Myocyte (in vitro differentiated cells): ENCODE measurements around the gene TBC1D5. TPM values are rescaled to one million over a fixed set of nuclear protein-coding genes. Genes with fewer than 3 reads are reported as not detected.
A peak's percentile ranks its signal among the peaks of the same experiment; 100 is the strongest.
"Not testable (repeated sequence)": the region's sequence is repeated elsewhere in the genome, so short reads cannot be mapped to it uniquely, and the experiment has no call there.

Experiments
- DNase-seq: peaks from one replicate; pipeline ENCODE4 v3.0.0-alpha.2; 2012; ENCODE audit warnings: low read depth
- total RNA-seq: library from RNA; depleted of rRNA; stranded (reverse); fragments of >200 nt; gene quantifications from 2 replicates; pipeline ENCODE4 v1.2.3, GENCODE V29; 2014

The TBC1D5 gene
- total RNA-seq, 1 donor from 2014 or later: 73.0 TPM

DNA sequence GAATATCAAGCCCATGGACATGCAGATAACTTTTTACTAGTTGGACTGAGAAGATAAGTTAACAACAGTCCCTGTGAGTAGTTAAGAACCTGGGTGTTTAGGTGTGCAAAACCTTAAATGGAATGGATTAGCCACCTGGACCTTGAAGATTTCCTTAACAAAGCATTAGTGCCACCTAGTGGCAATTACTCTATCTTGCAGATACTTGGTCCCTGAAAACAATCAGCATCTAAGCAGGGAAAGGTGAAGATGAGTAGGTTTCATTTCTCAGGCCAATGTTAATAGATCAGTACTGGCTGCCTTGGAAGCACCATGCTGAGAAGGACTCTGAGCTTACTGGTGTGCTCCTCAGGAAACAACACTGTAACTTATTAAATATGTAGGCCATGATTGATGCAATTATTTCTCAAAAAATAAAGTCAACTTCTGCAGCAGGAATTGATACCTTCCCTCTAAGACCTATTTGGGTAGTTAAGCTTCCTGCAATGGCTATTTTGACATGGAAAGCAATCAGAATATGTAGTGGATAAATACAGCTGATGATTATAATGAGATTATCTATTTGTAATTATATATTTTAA lies 329.4 kb downstream of the TBC1D5 start:
- DNase-seq: peak; percentile 52

DNA sequence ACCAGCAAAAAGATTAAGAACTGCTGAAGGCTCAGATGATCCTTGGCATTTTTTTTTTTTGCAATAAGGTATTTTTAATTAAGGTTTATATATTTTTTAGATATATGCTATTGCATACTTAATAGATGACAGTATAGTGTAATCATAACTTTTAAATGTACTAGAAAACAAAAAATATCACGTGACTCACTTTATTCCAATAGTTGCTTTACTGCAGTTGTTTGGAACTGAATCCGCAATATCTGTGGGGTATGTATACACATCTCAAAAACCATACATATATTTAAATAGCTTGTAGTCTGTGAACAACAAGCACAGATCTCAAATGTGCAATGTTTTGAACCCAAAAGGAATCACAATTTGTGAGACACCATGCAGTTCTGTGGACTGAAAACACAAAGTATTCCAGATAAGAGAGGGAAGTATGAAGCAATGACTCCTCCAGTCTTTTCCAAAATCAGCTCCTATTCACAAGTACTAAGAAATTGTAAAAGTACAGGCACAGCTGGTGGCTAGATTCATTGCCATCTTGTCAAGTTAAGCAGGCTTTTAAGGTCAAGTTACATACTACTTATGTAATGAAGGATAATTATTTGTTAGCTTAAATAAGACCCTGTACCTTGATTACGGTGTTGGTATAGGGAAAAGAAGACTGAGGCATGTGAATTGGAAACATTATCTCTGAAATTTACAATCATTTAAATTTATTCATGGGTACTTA lies 331.1 kb downstream of the TBC1D5 start:
- peak; percentile 10 for DNase-seq

DNA sequence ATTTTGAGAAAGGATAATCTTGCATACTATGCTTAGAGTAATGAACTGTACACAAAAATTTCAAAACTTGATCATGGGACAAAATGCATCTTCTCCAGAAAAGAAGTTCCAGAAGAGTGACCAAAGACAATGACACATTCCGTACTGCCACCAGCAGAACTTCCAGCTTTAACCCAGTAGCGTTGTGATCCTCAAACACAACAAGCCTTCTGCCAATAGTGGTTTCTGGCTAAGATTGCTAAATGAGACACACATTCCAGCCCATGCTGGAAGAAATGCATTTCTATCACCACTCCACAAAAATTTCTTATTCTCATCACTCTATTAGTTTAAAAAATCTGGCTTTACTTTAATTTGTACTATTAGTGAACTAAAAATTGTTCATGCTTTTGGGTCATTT lies 334.9 kb downstream of the TBC1D5 start:
- DNase-seq: peak; percentile 16

DNA sequence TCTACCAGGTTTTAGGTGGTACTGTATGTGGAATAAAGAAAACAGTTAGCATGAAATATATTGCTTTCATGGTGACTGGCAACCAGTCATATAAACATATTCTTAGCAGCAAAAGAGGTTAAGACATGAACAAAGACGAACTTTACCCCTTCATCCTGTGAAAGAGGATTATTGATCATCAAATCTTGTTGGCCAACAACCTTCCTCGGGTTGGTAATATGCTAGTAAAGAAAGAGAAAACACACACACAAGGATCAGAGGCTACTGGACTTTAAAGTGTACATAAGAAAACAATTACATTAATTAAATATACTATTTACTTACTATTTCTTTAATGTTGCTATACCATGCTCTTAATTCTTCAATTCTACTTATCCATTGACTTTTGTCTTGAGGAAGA lies 337.9 kb downstream of the TBC1D5 start:
- DNase-seq: no peak

DNA sequence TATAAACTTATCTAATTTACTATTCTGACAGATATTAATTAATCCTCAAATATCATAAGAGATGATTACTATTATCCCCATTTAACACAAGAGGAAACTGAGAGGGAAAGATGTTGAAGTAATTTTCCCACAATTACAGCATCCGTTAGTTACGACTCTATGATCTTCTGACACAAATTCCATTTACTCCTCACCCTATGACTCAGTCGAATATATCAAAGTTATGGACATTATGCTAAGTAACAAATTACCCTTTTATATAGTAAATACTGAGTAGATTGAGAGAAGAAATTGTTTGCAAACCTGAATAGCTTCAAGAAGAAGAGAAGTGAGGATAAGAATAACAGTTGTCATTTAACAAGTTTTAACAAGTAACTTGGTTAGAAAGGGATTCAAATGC lies 340.0 kb downstream of the TBC1D5 start:
- no peak for DNase-seq

DNA sequence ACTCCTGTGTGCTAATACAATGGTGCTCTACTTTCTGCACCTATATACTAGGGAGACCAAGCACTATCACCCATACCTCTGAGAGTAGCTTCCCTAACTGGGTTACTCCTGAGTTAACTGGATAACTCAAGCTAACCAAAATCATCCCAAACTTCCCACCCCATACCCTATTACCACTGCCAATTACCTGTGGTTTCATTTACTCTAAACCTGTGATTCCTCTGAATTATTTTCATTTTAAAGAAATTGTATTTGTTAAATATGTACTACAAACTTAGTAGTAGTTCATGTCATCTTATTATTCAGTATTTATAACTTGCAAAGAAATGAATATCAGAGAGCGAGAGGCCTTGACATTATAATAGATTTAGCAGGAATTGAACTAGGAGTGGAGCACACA lies 340.5 kb downstream of the TBC1D5 start:
- no peak for DNase-seq

DNA sequence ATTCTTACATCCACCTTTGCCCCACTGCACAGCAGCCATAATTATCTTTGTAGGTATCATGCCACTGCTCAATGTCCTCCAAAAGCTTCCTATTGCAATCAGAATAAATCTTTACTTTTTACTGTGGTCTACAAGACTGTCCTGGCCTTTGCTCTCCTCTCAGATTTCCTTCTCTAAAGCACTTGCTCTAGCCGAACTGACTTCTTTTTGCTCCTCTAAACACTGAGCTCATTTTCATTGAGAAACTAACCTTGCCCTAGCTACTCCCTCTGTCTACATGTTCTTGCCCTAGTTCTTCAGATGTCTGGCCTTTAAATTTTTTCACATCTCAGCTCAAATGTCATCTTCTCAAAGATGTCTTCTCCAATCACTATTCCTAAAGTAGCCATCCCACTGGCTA lies 342.8 kb downstream of the TBC1D5 start:
- DNase-seq: no peak

DNA sequence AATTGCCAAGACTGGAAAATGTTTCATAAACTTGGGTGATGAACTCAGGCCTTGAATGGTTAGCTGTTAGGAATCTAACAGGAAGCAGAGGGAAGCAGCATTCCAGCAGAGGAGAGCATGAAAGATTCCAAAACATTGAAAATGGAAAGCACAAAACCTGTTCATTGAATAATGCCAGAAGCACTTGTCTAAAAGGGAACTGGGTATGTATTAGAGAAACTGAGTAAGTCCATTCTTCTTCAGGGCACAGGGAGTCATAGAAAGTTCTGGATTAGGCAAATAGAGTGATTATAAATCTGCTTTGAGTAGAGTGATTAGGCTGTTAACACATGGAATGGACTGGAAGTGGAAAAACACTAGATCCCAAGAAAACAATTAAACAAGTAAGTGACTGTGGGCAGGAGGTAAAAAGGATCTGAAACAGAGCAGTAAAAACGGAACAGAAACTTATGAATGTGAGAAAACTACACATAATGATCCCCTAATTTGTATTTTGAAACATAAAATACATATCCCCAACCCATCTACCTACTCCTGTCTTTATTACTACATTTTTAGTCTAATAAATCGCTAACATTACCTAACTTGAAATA lies 343.4 kb downstream of the TBC1D5 start:
- DNase-seq: no peak

DNA sequence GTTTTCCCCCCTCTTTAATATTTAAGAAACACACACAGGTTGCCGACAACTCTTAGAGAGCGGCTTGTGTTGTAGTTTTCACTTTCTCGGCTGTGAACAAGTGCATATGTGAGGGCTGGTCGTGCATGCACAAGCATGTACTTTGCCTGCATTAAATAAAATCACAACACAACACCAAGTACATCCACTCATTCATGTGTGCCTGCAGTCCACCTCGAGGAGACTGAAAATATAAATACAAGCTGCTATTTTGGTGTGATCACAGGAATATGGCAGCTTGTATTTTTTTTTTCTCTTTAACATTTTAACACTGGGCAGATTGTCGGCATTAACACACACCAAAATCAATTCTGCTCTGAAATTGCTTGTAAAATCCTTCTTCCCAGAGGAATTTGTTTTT lies 346.4 kb downstream of the TBC1D5 start:
- DNase-seq: no peak

DNA sequence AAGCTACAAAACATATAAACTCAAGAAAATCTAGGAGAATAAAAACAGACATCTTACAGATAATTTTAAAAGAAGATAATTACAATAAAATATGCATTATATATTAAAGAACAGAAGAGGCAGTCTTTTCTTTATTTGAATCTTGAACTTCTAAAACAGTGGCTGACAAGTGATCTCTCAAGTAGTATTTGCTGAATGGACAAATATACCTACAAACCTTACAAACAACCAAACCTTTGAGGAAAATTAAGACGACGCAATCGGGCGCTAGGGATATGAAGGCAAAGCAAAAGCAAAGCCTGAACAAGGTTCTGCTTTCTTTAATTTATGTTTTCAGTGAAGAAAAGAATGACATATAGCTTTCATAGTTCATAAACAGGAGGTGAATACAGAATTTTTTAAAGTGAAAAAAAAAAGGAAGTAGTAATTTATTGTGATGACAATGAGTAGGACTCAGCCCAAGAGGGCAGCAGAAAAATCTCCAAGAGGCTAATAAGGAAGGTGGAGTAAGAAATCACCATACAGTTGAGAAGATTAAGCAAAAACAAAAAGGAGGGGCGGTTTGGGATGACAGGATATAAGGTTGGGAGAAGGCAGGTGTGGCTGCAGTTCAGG lies 347.8 kb downstream of the TBC1D5 start:
- DNase-seq: no peak

DNA sequence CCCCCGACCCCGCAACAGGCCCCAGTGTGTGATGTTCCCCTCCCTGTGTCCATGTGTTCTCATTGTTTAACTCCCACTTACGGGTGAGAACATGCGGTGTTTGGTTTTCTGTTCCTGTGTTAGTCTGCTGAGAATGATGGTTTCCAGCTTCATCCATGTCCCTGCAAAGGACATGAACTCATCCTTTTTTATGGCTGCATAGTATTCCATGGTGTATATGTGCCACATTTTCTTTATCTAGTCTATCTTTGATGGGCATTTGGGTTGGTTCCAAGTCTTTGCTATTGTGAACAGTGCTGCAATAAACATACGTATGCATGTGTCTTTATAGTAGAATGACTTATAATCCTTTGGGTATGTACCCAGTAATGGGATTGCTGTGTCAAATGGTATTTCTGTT lies 349.9 kb downstream of the TBC1D5 start:
- DNase-seq: not testable (repeated sequence)

DNA sequence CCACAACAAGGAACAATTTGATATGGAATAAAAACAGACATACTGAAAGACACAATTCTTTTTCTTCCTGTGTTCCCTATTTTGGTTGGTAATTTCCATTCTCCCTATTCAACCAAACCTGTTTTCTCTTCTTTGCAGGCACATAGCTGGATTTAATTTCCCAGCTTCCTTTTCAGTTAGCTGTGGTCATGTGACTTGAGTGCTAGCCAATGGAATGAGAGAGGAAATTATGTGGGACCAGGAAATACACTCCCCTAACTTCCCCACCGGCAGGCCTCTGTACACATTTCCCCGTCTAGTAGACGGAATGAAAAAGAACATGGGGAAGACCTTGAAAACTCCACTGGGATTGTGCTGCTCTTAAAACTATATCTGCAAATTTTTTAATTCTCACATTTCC lies 351.6 kb downstream of the TBC1D5 start:
- no peak for DNase-seq

DNA sequence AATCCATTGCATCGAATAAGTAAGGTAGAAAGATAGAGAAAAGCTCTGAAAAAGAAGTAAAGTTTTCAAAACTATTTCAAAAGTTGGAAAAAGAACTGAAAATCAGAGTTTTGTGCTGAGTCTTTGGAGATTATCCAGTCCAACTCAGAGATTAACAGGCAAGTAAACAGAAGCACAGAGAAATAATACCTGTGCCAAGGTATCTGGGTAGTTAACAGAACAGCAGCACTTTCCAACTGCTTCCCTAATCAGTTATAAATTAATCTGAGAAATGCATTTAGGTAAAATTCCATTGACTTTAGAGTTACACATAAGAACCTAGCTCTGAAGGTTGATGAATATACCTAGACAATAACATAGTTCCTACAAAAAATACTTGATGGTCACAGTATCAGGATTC lies 355.3 kb downstream of the TBC1D5 start:
- no peak for DNase-seq

DNA sequence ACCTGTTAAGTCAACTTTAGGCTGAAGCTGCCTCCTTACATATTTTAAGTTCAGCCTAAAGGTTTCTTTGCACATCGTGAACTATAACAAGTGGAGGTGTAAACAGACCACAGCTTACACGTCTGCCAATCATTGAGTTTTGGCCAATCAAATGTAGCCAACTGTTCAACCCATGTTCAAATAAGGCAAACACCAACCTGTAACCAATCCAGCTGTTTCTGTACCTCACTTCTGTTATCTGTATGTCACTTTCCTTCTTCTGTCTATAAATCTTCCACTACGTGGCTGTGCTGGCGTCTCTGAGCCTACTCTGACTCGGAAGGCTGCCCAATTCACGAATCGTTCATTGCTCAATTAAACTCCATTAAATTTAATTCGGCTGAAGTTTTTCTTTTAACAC lies 356.0 kb downstream of the TBC1D5 start:
- no peak for DNase-seq

DNA sequence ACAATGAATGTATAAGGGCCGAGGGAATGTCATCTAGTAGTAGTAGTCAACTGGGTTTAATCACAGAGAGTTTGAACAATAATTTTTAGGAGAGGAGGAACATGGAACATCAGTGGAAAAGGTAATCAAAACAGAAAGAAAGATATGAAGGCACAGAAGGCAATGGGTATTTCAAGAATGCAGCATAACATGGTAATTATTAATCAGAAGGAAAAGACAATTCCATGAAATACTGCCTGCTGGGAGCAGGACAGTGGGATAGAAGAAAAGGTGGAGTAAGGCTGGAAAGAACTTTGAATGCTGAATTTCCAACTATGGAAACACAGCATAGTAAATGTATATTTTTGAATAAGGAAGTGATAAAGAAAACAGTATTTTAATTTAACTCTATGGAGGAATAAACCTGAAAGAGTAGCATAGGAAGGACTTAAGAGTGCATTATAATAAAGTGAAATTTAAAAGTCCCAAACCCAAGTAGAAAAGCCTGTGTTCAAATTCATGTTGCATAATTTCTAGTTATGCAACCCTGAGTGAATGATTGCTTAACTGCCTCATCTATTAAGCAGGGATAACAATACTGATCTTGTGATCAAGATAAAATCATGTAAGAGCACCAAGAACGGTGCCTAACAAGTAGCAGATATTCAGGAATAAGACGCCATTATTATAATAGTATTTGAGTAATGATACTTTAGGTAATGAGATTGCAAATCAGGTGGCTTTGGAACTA lies 357.7 kb downstream of the TBC1D5 start:
- DNase-seq: no peak

DNA sequence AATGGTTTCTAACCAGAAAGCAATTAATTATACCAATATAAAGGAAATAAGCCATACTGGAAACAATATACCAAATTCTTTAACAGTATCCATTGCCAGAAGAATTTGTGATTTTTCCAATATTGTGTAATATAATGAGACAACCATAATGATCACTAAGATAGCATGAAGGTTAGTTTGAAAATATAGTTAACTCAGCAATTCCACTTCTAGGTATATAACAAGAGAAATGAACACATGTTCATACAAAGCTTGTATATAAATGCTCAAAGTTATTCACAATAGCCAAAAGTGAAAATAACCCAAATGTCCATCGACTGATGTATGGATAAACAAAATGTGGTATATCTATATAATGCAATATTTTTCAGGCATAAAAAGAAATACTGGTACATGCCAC lies 369.1 kb downstream of the TBC1D5 start:
- DNase-seq: no peak

DNA sequence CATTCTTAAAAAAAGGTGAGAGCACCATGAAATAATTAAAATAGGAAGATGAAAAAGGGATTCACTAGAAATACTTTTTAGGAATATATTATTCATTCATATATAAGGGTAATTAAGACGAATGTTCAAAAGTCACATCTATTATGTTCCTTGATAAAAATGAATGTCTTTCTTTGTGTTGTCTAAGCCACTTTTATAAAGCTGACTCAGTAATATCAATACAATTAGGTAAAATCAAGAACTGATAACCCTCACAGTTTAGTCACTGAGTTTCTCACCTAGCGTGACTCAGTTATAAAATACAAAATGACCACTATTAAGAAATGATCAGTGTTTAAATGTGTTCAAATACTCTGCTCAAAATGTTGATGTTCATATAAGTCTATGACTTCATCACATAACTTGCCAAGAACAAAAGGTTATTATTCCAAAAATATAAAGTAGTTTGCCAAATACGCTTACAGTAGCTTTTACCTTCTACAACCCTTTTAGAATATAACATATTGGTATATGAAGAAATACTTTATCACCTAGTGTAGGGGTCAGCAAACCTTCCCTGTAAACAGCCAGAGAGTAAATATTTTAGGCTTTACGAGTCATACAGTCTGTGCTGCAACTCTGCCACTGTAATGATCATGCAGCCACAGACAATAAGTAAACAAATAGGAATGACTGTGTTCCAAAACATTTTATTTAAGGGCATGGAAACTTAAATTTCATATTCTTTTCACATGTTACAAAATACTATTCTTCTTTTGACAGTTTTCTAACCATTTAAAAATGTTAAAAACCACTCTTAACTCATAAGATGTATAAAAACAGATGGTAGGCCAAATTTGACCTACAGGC lies 369.8 kb downstream of the TBC1D5 start:
- DNase-seq: peak; percentile 15

DNA sequence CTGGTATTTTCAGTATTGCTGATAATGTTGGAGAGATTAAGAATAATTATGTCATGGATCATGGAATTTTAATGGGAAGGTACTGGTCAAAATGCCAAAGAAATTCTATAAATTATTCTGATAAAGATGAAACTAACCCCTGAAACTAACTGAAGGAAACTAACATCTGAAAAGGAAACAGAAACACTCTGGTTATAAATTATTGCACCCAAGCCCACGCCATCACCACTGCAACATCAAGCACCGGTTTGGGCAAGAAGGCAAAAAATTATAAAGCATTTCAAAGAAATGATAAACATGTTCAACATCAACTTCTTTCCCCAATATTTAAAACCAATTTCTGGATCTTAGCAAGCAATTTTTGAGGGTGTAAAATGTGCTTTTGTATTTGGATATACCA lies 372.5 kb downstream of the TBC1D5 start:
- no peak for DNase-seq

DNA sequence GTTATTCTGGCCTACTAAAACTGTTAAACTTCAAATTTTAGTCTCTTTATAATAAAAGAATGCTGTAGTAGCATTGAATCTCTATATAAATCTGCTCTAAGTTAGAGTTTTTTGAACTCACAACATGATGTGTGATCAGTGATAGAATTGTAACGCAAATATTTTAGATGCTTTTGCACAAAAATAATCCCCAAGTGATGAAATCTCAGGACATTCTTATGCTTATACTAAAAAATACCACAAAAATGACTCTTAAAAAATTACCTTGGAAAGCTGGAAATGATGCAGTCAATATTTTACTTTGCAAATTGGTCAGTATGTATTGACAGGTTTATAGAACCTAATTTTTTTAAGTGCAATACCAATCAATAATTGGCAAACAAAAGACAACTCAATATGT lies 375.3 kb downstream of the TBC1D5 start:
- no peak for DNase-seq

DNA sequence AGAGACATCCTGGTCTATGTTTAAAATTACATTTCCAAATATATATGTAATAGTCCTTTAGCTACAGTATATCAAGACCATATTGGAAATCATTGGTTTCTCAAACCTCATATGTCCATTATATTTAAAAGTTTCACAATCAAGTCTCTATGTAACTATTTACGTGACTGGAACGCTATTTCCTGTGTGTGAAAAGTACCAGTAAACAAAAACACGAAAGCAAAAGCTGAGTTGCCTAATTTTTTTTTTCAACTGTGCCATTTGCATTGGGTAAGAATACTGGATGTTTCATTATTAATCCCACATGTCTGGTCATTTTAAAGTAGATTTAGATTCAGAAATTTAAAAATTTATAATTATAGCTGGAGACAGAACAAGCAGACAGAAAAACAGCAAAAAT lies 381.4 kb downstream of the TBC1D5 start:
- DNase-seq: no peak

DNA sequence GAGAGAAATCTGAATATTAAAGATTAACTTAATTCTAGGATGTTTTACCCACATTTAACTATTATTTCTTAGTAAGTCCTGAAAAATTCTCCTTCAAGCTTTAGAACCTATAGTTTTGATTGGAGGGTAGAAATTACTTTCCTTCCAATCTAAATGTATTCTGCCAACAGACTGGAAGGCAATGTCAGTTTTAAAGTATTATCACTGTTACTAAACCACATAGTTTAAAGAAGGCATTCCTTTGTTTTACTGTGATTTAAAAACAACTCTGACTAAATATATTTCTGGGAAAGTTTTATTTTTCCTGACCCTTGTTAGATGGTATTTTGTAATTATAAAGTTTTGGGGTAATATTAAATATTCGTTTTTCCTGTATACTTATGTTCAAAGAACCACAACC lies 382.5 kb downstream of the TBC1D5 start:
- DNase-seq: no peak
